Smooth muscle cell (in vitro differentiated cells): ENCODE results near the gene CNTNAP2. TPM values are rescaled to one million over a fixed set of nuclear protein-coding genes. Genes with fewer than 3 reads are reported as not detected.

Experiments used
- DNase-seq: peaks from one replicate; lab custom pipeline; 2025; ENCODE audit not compliant: unreplicated experiment; lab: John Stamatoyannopoulos, UW
- H2AFZ ChIP-seq: fragments of 200-600 bp; sonication (generic); 2 replicates; pipeline ENCODE4 v1.6.0; 2016; ENCODE audit warnings: antibody characterized with exemption, low read depth, mild to moderate bottlenecking
- H3F3A ChIP-seq: fragments of 200-600 bp; sonication (generic); 2 replicates; pipeline ENCODE4 v1.6.0; 2017; ENCODE audit warnings: antibody characterized with exemption, low read depth
- H3K27ac ChIP-seq: fragments of 200-600 bp; sonication (generic); 2 replicates; pipeline ENCODE4 v1.5.1; 2016; ENCODE audit warnings: low read depth, mild to moderate bottlenecking
- H3K27me3 ChIP-seq: fragments of 200-600 bp; sonication (generic); 2 replicates; pipeline ENCODE4 v1.6.1; 2016; ENCODE audit warnings: low read depth, mild to moderate bottlenecking
- H3K36me3 ChIP-seq: fragments of 200-600 bp; sonication (generic); 2 replicates; pipeline ENCODE4 v1.5.1; 2016; ENCODE audit warnings: low read depth
- H3K4me1 ChIP-seq: fragments of 200-600 bp; sonication (generic); 2 replicates; pipeline ENCODE4 v1.5.1; 2016; ENCODE audit warnings: low read depth
- H3K4me2 ChIP-seq: fragments of 200-600 bp; sonication (generic); 2 replicates; pipeline ENCODE4 v1.6.0; 2016; ENCODE audit warnings: mild to moderate bottlenecking
- H3K4me3 ChIP-seq: fragments of 200-600 bp; sonication (generic); 2 replicates; pipeline ENCODE4 v1.5.1; 2016; ENCODE audit warnings: mild to moderate bottlenecking
- H3K79me2 ChIP-seq: fragments of 200-600 bp; sonication (generic); 2 replicates; pipeline ENCODE4 v1.6.0; 2016; ENCODE audit warnings: low read depth, mild to moderate bottlenecking
- H3K9ac ChIP-seq: fragments of 200-600 bp; sonication (generic); 2 replicates; pipeline ENCODE4 v1.6.0; 2016; ENCODE audit warnings: low read depth
- H3K9me3 ChIP-seq: fragments of 200-600 bp; sonication (generic); replicated peaks from 2 replicates; pipeline ENCODE4 v1.5.1; 2016; ENCODE audit warnings: low read depth
- H4K20me1 ChIP-seq: fragments of 200-600 bp; sonication (generic); 2 replicates; pipeline ENCODE4 v1.6.0; 2016; ENCODE audit warnings: low read depth
- WGBS: methylation state at CpG from one replicate; pipeline ENCODE4 v1.1.7; 2016; ENCODE audit warnings: low lambda C conversion rate; 5-methylcytosine and 5-hydroxymethylcytosine counted together
- polyA plus RNA-seq: library from polyadenylated mRNA; unstranded; fragments of >200 nt; fragmentation: Nextera tagmentation; extraction: Ambion mirVana; gene quantifications from 2 replicates; pipeline ENCODE4 v1.2.1, GENCODE V29; 2016
- total RNA-seq: library from RNA; depleted of rRNA; stranded (reverse); fragments of >200 nt; gene quantifications from 2 replicates; pipeline ENCODE4 v1.2.3, GENCODE V29; 2014
- TF ChIP-seq, protein P1 (sequence below): fragments of 200-600 bp; sonication (generic); IDR thresholded peaks from 2 replicates; pipeline ENCODE4 v1.5.1; 2017; ENCODE audit warnings: borderline replicate concordance, mild to moderate bottlenecking, antibody characterized with exemption; ENCODE audit not compliant: insufficient read depth, poor library complexity, severe bottlenecking

Gene CNTNAP2
- total and polyA plus RNA-seq, 2 experiments from 2014 or later: 1.7 to 9.0 TPM

DNA sequence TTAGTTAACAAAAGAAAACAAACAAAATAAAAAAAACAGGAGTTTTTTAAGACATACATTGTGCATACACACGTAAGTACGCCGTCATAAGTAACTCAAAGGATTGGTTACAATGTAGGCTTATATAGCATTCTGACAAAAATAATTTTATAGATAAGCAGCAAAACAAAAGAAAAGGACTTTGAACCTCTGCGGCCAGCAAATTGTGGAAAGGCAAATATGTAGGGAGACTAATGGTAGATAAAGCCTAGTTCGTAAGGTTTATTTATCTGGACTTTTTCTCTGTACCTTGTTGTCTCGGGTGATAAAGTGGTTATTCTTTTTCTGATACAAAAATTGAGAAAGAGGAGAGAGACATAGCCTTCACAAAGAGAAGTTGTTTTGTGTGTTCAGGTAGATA lies 891.9 kb downstream of the CNTNAP2 start:
- no peaks in the 10 kb centered on the region for H3K27me3 ChIP-seq
- H2AFZ ChIP-seq: no peak overlapping the region
- H3K4me3 ChIP-seq: no peak overlapping the region
- no peak overlapping the region for H3K27ac ChIP-seq
- no peaks in the 10 kb centered on the region for H4K20me1 ChIP-seq
- DNase-seq: no peak
- TF ChIP-seq, protein P1, sequence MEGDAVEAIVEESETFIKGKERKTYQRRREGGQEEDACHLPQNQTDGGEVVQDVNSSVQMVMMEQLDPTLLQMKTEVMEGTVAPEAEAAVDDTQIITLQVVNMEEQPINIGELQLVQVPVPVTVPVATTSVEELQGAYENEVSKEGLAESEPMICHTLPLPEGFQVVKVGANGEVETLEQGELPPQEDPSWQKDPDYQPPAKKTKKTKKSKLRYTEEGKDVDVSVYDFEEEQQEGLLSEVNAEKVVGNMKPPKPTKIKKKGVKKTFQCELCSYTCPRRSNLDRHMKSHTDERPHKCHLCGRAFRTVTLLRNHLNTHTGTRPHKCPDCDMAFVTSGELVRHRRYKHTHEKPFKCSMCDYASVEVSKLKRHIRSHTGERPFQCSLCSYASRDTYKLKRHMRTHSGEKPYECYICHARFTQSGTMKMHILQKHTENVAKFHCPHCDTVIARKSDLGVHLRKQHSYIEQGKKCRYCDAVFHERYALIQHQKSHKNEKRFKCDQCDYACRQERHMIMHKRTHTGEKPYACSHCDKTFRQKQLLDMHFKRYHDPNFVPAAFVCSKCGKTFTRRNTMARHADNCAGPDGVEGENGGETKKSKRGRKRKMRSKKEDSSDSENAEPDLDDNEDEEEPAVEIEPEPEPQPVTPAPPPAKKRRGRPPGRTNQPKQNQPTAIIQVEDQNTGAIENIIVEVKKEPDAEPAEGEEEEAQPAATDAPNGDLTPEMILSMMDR: no peak
- no peaks in the 10 kb centered on the region for H3F3A ChIP-seq
- H3K4me1 ChIP-seq: no peaks in the 10 kb centered on the region
- WGBS: 92% methylated on average over 6 of the region's 6 CpGs
- H3K4me2 ChIP-seq: no peak overlapping the region
- no peaks in the 10 kb centered on the region for H3K79me2 ChIP-seq
- H3K9ac ChIP-seq: no peak overlapping the region
- H3K36me3 ChIP-seq: no peaks in the 10 kb centered on the region
- no peaks in the 10 kb centered on the region for H3K9me3 ChIP-seq

DNA sequence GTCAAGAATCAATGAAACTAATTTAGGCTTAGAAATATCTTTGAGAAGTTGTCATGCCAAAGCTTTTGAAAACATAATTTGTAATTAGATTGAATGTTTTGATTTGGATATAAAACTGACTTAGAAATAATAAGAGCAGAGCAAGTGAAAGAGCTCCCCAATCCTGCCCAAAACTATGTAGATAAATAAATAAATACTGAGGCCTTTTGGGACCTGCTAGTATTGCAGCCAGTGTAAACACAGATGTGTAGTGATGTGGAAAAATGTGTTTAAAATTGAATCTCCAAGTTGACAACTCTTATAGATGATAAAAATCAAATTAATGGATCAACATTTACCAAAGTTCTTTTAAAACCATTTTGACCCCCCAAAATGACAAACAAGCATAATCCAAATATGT lies 896.1 kb downstream of the CNTNAP2 start:
- Histone ChIP-seq H3K36me3 (no peaks in the 10 kb centered on the region), H3K9me3 (no peaks in the 10 kb centered on the region), H3K9ac (no peak overlapping the region), H3K4me1 (no peaks in the 10 kb centered on the region), H3K4me3 (no peak overlapping the region), H3K4me2 (no peak overlapping the region), H2AFZ (no peak overlapping the region), H4K20me1 (no peaks in the 10 kb centered on the region), H3K27me3 (no peaks in the 10 kb centered on the region), H3F3A (no peaks in the 10 kb centered on the region), H3K79me2 (no peaks in the 10 kb centered on the region), H3K27ac (no peak overlapping the region)
- DNase-seq: no peak
- TF ChIP-seq, protein P1: no peak

DNA sequence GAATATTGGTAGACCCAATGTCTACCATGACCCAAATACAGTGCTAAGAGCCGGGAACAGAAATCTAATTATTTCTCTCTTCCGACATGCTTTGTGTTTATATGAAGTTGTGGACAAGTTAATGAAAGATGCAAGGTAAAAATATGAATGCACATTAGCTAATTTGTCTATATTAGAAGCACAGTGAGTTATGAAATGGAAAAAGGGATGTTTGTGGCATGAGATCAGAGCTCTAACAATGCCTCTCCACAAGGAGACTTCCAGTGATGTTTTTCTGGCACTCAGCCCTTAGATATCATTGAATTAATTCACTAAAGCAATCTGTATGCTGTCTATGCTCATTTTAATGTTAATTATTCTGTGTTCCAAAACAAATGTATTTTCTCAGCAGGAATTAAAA lies 897.2 kb downstream of the CNTNAP2 start:
- no peak overlapping the region for H2AFZ ChIP-seq
- 91% methylated on average over 2 of the region's 2 CpGs for WGBS
- H3K9ac ChIP-seq: no peak overlapping the region
- H3K9me3 ChIP-seq: no peaks in the 10 kb centered on the region
- H3K4me1 ChIP-seq: no peaks in the 10 kb centered on the region
- no peaks in the 10 kb centered on the region for H3K36me3 ChIP-seq
- H3K79me2 ChIP-seq: no peaks in the 10 kb centered on the region
- H3K27me3 ChIP-seq: no peaks in the 10 kb centered on the region
- TF ChIP-seq, protein P1: no peak
- no peaks in the 10 kb centered on the region for H4K20me1 ChIP-seq
- no peaks in the 10 kb centered on the region for H3F3A ChIP-seq
- no peak for DNase-seq
- H3K27ac ChIP-seq: no peak overlapping the region
- no peak overlapping the region for H3K4me3 ChIP-seq
- H3K4me2 ChIP-seq: no peak overlapping the region

DNA sequence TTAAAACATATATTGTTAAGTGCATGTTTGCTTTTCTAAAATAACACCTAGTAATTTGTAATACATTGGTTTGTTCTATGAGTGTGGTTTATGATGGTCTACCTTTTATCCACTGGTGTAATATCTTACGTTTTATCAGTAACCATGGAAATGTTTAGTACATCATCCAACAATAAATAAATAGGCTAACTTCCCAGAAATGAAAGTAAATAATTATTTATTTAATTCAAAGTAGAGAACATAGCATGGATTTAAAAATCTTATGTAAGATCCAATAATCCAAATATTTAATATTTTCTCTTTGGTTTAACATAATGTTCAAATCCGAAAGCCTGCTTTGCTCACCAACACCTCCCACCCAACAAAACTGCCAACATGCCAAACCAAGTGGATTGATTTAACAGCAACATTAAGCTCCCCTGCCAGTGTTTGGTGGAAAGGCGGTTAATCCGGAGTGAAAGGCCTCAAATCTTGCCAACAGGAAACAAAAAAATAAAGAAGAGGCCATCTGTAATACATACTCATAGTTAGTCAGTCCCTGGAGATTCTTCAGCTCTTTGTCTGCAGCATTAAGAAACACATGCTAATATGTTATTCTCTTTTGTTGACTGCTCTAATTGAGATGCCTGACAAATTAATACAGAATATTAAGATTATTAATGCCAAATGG lies 897.8 kb downstream of the CNTNAP2 start:
- 90% methylated on average over 4 of the region's 4 CpGs for WGBS
- Histone ChIP-seq H3F3A (no peaks in the 10 kb centered on the region), H3K4me1 (no peaks in the 10 kb centered on the region), H3K36me3 (no peaks in the 10 kb centered on the region), H3K4me2 (no peak overlapping the region), H3K27me3 (no peaks in the 10 kb centered on the region), H3K27ac (no peak overlapping the region), H3K9me3 (no peaks in the 10 kb centered on the region), H3K4me3 (no peak overlapping the region), H4K20me1 (no peaks in the 10 kb centered on the region), H3K9ac (no peak overlapping the region), H2AFZ (no peak overlapping the region), H3K79me2 (no peaks in the 10 kb centered on the region)
- TF ChIP-seq, protein P1: no peak
- no peak for DNase-seq
